ENCODE data around the gene GPRC5C.

The GPRC5C gene

GRCh38 chr17:74459622-74460021 is 27.7 kb downstream of the GPRC5C start:
- Mint-ChIP-seq H3K4me1 (ENCODE audit: low read depth) (peaks cover 36% of the 10 kb centered on the region), H3K9me3 (no peaks in the 10 kb centered on the region), H3K27me3 (ENCODE audit: low read depth) (peaks cover 17% of the 10 kb centered on the region), H3K27ac (no peak overlapping the region), H3K36me3 (ENCODE audit: low read depth) (peaks cover 2% of the 10 kb centered on the region), H3K4me3 (no peak overlapping the region)

GRCh38 chr17:74460241-74460640 is 28.4 kb downstream of the GPRC5C start:
- Mint-ChIP-seq H3K9me3 (no peaks in the 10 kb centered on the region), H3K4me1 (ENCODE audit: low read depth) (peaks cover 36% of the 10 kb centered on the region), H3K27ac (peak overlapping the region; percentile 60), H3K4me3 (no peak overlapping the region), H3K36me3 (ENCODE audit: low read depth) (peaks cover 2% of the 10 kb centered on the region), H3K27me3 (ENCODE audit: low read depth) (peaks cover 17% of the 10 kb centered on the region)

DNA sequence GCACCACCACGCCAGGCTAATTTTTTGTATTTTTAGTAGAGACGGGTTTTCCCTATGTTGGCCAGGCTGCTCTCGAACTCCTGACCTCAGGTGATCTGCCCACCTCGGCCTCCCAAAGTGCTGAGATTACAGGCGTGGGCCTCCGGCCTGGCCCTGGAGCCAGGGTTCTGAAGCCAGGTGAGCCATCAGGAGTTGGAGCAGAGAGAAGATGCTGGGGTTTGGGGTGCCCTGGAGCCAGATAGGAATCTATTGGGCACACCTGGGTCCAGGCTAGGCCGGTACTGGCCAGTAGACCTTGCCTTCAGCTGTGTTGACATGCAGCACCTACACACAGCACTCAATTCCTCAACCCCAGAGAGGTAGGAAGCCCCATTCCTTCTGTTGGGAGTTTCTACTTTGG is 29.1 kb downstream of the GPRC5C start:
- peaks cover 36% of the 10 kb centered on the region for H3K4me1 Mint-ChIP-seq (ENCODE audit: low read depth)
- H3K4me3 Mint-ChIP-seq, result no peak overlapping the region
- H3K9me3 Mint-ChIP-seq, result no peaks in the 10 kb centered on the region
- no peak overlapping the region for H3K27ac Mint-ChIP-seq
- peaks cover 2% of the 10 kb centered on the region for H3K36me3 Mint-ChIP-seq (ENCODE audit: low read depth)
- H3K27me3 Mint-ChIP-seq (ENCODE audit: low read depth), result peaks cover 14% of the 10 kb centered on the region

- no peak overlapping the region for H3K4me3 Mint-ChIP-seq
- peaks cover 11% of the 10 kb centered on the region for H3K27me3 Mint-ChIP-seq (ENCODE audit: low read depth)
- no peak overlapping the region for H3K27ac Mint-ChIP-seq
- H3K4me1 Mint-ChIP-seq (ENCODE audit: low read depth), result peaks cover 35% of the 10 kb centered on the region
- peaks cover 2% of the 10 kb centered on the region for H3K36me3 Mint-ChIP-seq (ENCODE audit: low read depth)
- H3K9me3 Mint-ChIP-seq, result no peaks in the 10 kb centered on the region
These were observed 29.7 kb downstream of the GPRC5C start for GRCh38 chr17:74461611-74462010.

- H3K4me3 Mint-ChIP-seq, result no peak overlapping the region
- H3K9me3 Mint-ChIP-seq, result no peaks in the 10 kb centered on the region
- H3K4me1 Mint-ChIP-seq (ENCODE audit: low read depth), result peaks cover 27% of the 10 kb centered on the region
- H3K27me3 Mint-ChIP-seq (ENCODE audit: low read depth), result peaks cover 4% of the 10 kb centered on the region
- peaks cover 7% of the 10 kb centered on the region for H3K36me3 Mint-ChIP-seq (ENCODE audit: low read depth)
- no peak overlapping the region for H3K27ac Mint-ChIP-seq
These were observed 33.0 kb downstream of the GPRC5C start for GRCh38 chr17:74464730-74465377.

DNA sequence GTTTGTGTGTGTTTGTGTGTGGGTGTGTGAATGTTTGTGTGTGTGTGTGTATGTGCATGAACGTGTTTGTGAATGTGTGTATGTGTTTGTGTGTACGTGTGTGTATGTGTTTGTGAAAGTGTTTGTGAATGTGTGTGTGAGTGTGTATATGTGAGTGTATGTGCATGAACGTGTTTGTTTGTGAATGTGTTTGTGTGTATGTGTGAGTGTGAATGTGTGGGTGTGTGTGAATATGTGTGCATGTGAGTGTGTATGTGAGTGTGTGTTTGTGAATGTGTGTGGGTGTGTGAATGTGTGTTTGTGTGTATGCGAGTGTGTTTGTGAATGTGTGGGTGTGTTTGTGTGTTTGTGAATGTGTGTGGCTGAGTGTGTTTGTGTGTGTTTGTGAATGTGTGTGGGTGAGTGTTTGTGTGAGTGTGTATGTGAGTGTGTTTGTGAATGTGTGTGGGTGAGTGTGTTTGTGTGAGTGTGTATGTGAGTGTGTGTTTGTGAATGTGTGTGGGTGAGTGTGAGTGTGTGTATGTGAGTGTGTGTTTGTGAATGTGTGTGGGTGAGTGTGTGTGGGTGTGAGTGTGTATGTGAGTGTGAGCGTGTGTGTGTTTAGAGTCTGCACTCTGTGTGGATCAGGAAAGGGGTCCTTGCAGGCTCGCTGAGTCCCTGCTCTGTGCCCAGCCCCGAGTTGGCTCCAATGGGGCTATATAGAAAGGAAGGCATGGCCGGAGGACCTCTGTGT is 33.7 kb downstream of the GPRC5C start:
- Mint-ChIP-seq H3K27ac (no peak overlapping the region), H3K9me3 (no peaks in the 10 kb centered on the region), H3K36me3 (ENCODE audit: low read depth) (peaks cover 10% of the 10 kb centered on the region), H3K27me3 (ENCODE audit: low read depth) (no peaks in the 10 kb centered on the region), H3K4me3 (no peak overlapping the region), H3K4me1 (ENCODE audit: low read depth) (peaks cover 29% of the 10 kb centered on the region)

GRCh38 chr17:74466111-74466827 is 34.4 kb downstream of the GPRC5C start, which contains the start of gene CD300A:
Gene CD300A (plus strand): TSS chr17:74466634. CDS start chr17:74466704, 70 bp downstream.
- Mint-ChIP-seq H3K36me3 (ENCODE audit: low read depth) (peaks cover 13% of the 10 kb centered on the region), H3K27me3 (ENCODE audit: low read depth) (no peaks in the 10 kb centered on the region), H3K27ac (no peak within 1 kb of the TSS), H3K4me3 (no peak within 1 kb of the TSS), H3K9me3 (no peaks in the 10 kb centered on the region), H3K4me1 (ENCODE audit: low read depth) (peaks cover 31% of the 10 kb centered on the region)

GRCh38 chr17:74466828-74467184 is 34.9 kb downstream of the GPRC5C start:
- Mint-ChIP-seq H3K27me3 (ENCODE audit: low read depth) (no peaks in the 10 kb centered on the region), H3K36me3 (ENCODE audit: low read depth) (peaks cover 18% of the 10 kb centered on the region), H3K27ac (no peak overlapping the region), H3K9me3 (no peaks in the 10 kb centered on the region), H3K4me1 (ENCODE audit: low read depth) (peaks cover 33% of the 10 kb centered on the region), H3K4me3 (no peak overlapping the region)

- H3K27ac Mint-ChIP-seq, result no peak overlapping the region
- no peaks in the 10 kb centered on the region for H3K9me3 Mint-ChIP-seq
- H3K4me1 Mint-ChIP-seq (ENCODE audit: low read depth), result peaks cover 37% of the 10 kb centered on the region
- H3K27me3 Mint-ChIP-seq (ENCODE audit: low read depth), result no peaks in the 10 kb centered on the region
- peaks cover 22% of the 10 kb centered on the region for H3K36me3 Mint-ChIP-seq (ENCODE audit: low read depth)
- no peak overlapping the region for H3K4me3 Mint-ChIP-seq
These were observed 35.5 kb downstream of the GPRC5C start for GRCh38 chr17:74467221-74467951.

DNA sequence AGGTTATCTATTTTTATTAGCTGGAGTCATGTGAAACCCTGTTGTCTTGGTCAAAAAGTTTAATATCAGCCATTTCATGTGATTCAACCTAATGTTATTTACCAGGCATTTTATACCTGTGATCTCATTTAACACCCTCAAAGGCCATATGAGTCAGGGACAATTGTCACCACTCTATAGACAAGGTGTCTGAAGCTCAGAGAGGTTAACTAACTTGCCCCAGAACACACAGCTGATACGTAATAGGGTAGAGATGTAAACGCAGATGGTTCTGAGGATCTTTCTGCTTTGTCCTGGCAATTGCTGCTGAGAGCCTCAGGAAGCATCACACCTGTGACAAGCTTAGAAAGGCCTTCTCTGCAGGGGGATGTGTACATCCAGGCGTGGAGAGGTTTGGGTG is 39.5 kb downstream of the GPRC5C start:
- no peak overlapping the region for H3K27ac Mint-ChIP-seq
- peaks cover 57% of the 10 kb centered on the region for H3K36me3 Mint-ChIP-seq (ENCODE audit: low read depth)
- peaks cover 16% of the 10 kb centered on the region for H3K9me3 Mint-ChIP-seq
- H3K4me1 Mint-ChIP-seq (ENCODE audit: low read depth), result peaks cover 49% of the 10 kb centered on the region
- H3K27me3 Mint-ChIP-seq (ENCODE audit: low read depth), result no peaks in the 10 kb centered on the region
- H3K4me3 Mint-ChIP-seq, result peak overlapping the region; percentile 24

DNA sequence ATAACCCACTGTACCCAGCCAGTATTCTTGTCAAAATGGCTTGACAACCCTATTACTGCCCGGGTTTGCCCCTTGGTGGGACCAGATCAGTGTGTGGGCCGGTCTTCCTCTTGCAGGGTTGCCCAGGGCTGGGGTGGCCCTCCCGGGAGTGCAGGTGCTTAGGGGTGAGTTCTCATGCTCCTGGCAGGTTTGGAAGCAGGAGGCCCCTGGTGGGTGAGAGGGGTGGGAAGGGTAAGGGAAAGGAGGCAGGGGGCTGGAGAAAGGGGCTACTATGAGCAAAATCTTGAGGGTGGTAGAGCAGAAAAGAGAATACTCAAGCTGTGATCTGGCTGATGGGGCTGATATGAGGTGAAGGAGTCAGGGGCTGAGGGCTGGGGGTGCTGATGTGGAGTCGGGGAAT is 41.0 kb downstream of the GPRC5C start:
- Mint-ChIP-seq H3K9me3 (peaks cover 22% of the 10 kb centered on the region), H3K4me1 (ENCODE audit: low read depth) (peaks cover 55% of the 10 kb centered on the region), H3K27me3 (ENCODE audit: low read depth) (no peaks in the 10 kb centered on the region), H3K27ac (no peak overlapping the region), H3K36me3 (ENCODE audit: low read depth) (peaks cover 67% of the 10 kb centered on the region), H3K4me3 (no peak overlapping the region)

DNA sequence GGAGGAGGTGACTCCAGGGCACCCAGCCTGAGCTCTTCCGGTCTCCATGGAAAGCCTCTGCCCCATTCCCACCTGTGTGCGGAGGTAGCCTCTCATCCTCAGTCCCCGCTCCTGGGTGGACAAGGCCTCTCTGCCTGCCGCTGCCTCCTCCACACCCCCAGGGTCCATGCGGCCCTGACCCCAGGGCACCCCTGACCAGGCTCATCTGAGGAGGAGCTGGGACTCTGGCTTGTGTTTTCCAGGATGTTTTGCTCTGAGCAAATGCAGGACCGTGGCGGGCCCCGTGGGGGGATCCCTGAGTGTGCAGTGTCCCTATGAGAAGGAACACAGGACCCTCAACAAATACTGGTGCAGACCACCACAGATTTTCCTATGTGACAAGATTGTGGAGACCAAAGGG is 41.4 kb downstream of the GPRC5C start:
- peaks cover 71% of the 10 kb centered on the region for H3K36me3 Mint-ChIP-seq (ENCODE audit: low read depth)
- H3K27ac Mint-ChIP-seq, result peak overlapping the region; percentile 62
- no peaks in the 10 kb centered on the region for H3K27me3 Mint-ChIP-seq (ENCODE audit: low read depth)
- H3K9me3 Mint-ChIP-seq, result peaks cover 22% of the 10 kb centered on the region
- H3K4me3 Mint-ChIP-seq, result peak overlapping the region; percentile 58
- H3K4me1 Mint-ChIP-seq (ENCODE audit: low read depth), result peaks cover 59% of the 10 kb centered on the region

GRCh38 chr17:74474043-74474792 is 42.3 kb downstream of the GPRC5C start:
- H3K9me3 Mint-ChIP-seq, result peaks cover 22% of the 10 kb centered on the region
- H3K4me1 Mint-ChIP-seq (ENCODE audit: low read depth), result peaks cover 66% of the 10 kb centered on the region
- H3K27ac Mint-ChIP-seq, result peak overlapping the region; percentile 62
- peak overlapping the region; percentile 58 for H3K4me3 Mint-ChIP-seq
- H3K27me3 Mint-ChIP-seq (ENCODE audit: low read depth), result no peaks in the 10 kb centered on the region
- H3K36me3 Mint-ChIP-seq (ENCODE audit: low read depth), result peaks cover 80% of the 10 kb centered on the region

GRCh38 chr17:74475189-74475588 is 43.3 kb downstream of the GPRC5C start:
- Mint-ChIP-seq H3K4me3 (no peak overlapping the region), H3K36me3 (ENCODE audit: low read depth) (peaks cover 82% of the 10 kb centered on the region), H3K4me1 (ENCODE audit: low read depth) (peaks cover 71% of the 10 kb centered on the region), H3K9me3 (peaks cover 22% of the 10 kb centered on the region), H3K27ac (peak overlapping the region; percentile 34), H3K27me3 (ENCODE audit: low read depth) (no peaks in the 10 kb centered on the region)
